AG04449 (cell line): ENCODE results near the gene HLA-DPA1.
A peak's percentile ranks its signal among the peaks of the same experiment; 100 is the strongest.

Experiments
- CTCF ChIA-PET: fragments of 350-600 bp; formaldehyde crosslinking; extraction: SDS; loops from one replicate; lab custom pipeline; 2021; ENCODE audit warnings: antibody characterized with exemption; lab: Yijun Ruan, JAX
- POLR2A ChIA-PET: fragments of 400-600, 350-600 bp; formaldehyde crosslinking; extraction: SDS; loops from one replicate; lab custom pipeline; 2020; ENCODE audit warnings: antibody characterized with exemption, inconsistent platforms; lab: Yijun Ruan, JAX
- DNase-seq: peaks from one replicate; pipeline ENCODE4 v3.0.0-alpha.2; 2010; ENCODE audit warnings: low read depth, low spot score
- H3K4me3 ChIP-seq: 2 replicates; pipeline ENCODE4 v1.5.1; 2011; ENCODE audit warnings: low read depth, mild to moderate bottlenecking, control low read depth, low read length
- TF ChIP-seq, protein P1 (sequence below): IDR thresholded peaks from one replicate; pipeline ENCODE4 v1.5.1; 2011; ENCODE audit warnings: mild to moderate bottlenecking, moderate library complexity, low read length, control low read depth, inconsistent platforms; ENCODE audit not compliant: insufficient read depth; ENCODE audit errors: missing control alignments

The HLA-DPA1 gene

DNA sequence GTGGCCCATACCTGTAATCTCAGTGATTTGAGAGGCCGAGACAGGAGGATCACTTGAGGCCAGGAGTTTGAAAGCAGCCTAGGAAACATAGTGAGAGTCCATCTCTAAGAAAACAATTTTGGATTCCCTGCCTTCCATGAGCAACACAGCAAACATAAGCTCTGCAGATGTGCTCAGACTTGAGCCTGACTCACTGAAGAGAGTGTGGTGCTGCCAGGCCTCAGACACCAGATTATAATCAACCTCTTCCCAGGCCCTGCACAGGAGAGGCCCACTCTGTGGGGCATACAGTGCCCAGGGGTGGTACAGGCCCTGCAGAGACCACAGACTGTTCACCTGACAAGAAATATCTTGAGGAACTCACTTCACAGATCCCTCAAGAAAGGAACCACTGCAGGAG, 22.2 kb upstream of the HLA-DPA1 start:
- CTCF ChIA-PET: no interaction called here
- TF ChIP-seq, protein P1, sequence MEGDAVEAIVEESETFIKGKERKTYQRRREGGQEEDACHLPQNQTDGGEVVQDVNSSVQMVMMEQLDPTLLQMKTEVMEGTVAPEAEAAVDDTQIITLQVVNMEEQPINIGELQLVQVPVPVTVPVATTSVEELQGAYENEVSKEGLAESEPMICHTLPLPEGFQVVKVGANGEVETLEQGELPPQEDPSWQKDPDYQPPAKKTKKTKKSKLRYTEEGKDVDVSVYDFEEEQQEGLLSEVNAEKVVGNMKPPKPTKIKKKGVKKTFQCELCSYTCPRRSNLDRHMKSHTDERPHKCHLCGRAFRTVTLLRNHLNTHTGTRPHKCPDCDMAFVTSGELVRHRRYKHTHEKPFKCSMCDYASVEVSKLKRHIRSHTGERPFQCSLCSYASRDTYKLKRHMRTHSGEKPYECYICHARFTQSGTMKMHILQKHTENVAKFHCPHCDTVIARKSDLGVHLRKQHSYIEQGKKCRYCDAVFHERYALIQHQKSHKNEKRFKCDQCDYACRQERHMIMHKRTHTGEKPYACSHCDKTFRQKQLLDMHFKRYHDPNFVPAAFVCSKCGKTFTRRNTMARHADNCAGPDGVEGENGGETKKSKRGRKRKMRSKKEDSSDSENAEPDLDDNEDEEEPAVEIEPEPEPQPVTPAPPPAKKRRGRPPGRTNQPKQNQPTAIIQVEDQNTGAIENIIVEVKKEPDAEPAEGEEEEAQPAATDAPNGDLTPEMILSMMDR: no peak
- POLR2A ChIA-PET: no interaction called here

DNA sequence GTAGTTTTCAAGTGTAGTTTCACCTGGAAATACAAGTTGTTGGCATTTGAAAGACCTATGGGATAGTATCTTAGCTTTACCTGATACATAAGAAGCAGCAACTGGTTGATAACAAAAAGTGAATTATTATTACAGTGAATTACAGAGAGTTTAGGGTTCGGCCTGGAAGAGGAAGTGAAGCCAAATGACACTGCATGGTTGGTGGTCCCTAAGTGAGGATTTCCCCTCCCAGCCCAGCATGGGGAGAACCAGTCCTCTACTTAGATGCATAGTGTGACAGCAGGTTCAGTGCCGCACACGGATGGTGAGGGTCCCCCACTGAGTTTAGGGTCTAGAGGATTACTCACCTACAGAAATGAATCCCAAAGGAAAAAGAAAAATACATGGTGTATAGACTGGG, 20.4 kb upstream of the HLA-DPA1 start:
- POLR2A ChIA-PET: no interaction called here
- no peak for DNase-seq
- TF ChIP-seq, protein P1: no peak
- CTCF ChIA-PET: no interaction called here
- no peak overlapping the region for H3K4me3 ChIP-seq

More for the DNA sequence above, 22.2 kb upstream of the HLA-DPA1 start:
- no peak for DNase-seq
- no peak overlapping the region for H3K4me3 ChIP-seq

DNA sequence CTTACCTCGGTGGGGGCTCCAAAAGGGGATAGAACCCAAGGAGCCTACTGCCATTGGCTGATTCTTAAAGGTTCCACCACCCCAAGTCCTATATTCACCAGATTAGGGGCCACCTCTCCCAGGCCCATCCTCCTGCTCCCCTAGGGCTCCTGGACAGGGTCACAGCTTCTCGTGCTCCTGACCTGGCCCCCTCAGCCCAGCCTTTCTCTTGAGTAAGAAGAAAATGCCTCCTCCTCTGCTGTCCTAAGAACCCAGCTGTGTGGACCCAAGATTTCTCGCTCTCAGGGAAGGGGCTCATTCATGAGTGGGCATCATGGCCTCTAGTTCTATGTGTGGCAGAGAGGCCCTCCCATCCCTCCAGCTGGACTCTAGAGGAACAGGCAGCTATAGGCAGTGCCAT, 18.9 kb upstream of the HLA-DPA1 start:
- POLR2A ChIA-PET: interaction anchor here (0.5 kb wide), 1 partner anchor 120 kb away, joined by 3 read pairs; no protein-coding TSS in a partner anchor
- no peak for DNase-seq
- no peak overlapping the region for H3K4me3 ChIP-seq
- TF ChIP-seq, protein P1: no peak
- CTCF ChIA-PET: no interaction called here

DNA sequence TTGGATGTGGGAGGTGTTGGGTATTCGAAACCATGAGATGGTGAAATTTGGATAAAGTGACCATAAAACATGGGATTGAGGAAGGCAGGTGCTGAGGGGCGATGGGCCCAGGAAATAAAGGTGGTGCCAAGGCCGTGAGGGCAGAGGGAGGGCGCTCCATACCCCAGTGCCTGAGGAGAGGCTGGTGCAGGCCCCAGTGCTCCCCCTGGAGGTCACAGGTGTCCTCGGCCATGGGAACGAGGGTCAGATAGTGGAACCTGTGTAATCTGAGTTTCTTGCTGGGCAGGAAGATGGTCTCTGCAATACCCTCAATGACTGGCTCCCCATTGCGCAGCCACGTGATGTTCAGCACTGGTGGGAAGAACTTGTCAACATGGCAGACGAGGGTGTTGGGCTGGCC, 18.5 kb upstream of the HLA-DPA1 start:
- TF ChIP-seq, protein P1: peak; percentile 11
- no peak overlapping the region for H3K4me3 ChIP-seq
- ChIA-PET POLR2A (no interaction called here), CTCF (no interaction called here)
- DNase-seq: no peak

DNA sequence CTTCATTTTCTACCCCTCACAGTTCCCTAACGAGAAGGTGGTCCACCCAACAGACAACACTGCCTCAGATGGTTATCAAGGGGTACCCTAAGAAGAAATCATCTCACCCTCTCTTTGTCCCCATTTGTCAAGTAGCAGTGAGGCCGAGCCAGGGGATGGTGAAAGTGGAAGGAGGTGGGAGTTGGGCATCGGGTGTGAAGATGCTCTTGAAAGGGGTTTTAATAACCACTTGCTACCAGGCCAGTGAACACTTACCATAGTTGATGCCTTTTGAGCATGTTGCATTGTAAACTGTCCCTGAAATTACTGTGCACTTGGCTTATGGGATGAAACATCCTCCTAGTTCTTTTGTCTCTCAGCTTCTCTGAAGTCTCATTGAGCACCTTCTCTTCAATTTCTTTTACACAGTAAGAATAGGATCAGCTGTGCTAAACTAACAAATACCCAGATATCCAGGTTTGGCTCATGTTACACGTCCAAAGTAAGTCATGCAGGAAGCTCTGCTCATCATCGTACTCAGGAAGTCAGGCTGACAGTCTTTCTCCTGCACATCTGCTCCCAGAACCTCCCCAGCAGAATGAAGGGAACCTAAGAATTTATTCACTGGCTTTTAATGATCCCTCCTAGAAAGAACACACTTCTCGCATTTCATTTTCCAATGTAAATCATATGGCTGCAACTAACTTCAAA, 15.6 kb upstream of the HLA-DPA1 start:
- TF ChIP-seq, protein P1: no peak
- no peak for DNase-seq
- ChIA-PET CTCF (interaction anchor here (0.8 to 2.2 kb wide), 4 partner anchors 9 to 74 kb away, joined by 3 to 8 read pairs (median 3); no protein-coding TSS in a partner anchor), POLR2A (no interaction called here)
- H3K4me3 ChIP-seq: no peak overlapping the region

DNA sequence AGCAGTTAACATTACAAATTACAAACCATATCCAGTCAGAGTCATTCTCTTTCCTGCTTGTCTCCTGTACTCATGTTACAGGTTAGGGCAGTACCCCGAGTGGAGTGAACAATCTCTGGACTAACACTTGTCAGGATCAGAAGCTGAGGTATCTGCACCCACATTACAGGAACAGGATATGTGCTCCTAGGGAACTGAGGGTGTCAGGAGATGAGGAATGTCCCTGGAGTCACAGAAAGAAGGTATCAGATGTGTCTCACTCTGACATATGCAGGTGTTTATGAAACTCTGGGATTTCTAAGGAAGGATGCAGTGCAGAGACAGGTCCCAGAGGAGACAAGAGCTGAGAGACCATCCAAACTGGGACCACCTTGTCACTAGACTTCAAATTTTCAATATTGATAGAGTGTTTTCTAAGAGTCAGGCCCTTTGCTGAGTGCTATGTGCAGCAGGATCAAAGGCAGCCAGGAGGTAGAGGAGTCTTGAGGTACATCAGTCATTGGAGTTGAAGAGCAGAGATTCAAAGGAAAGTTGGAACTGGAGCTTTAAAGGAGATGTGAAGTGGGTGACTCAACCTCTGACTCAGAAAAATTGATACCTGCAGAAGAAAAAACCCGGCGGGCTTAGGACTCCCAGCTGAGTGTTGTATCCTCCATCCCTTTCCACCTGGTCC, 14.9 kb upstream of the HLA-DPA1 start:
- CTCF ChIA-PET: interaction anchor here (0.8 to 2.0 kb wide), 4 partner anchors 8 to 74 kb away, joined by 3 to 8 read pairs (median 3); no protein-coding TSS in a partner anchor
- TF ChIP-seq, protein P1: no peak
- POLR2A ChIA-PET: no interaction called here
- DNase-seq: no peak
- no peak overlapping the region for H3K4me3 ChIP-seq
